Measurements from ENCODE around the gene ATP10A. TPM values are rescaled to one million over a fixed set of nuclear protein-coding genes. Genes with fewer than 3 reads are reported as not detected.

ATP10A gene
- 0.13 and 0.49 TPM in 2 replicates for total RNA-seq

GRCh38 chr15:25863111-25863967 lies at the start of gene ATP10A:
TSS of gene ATP10A (minus strand) at chr15:25863327. CDS start at chr15:25863096, 231 bp downstream.

All from bladder microvascular endothelial cell (primary cell).